Cardiac muscle cell (in vitro differentiated cells and primary cell): Measurements from ENCODE around the gene SURF4. TPM values are rescaled to one million over a fixed set of nuclear protein-coding genes. Genes with fewer than 3 reads are reported as not detected.
A peak's percentile ranks its signal among the peaks of the same experiment; 100 is the strongest.

Source experiments
- DNase-seq, 2 donors: peaks; one replicate each; pipeline versions ENCODE4 v3.0.0 to v3.0.0-alpha.2; 2010 to 2017; ENCODE audit warnings: low read depth in 1 of 2, low spot score in 1 of 2
- H3K27ac ChIP-seq: fragments of 200-600 bp; sonication (generic); 2 replicates; pipeline ENCODE4 v1.5.1; 2016
- H3K27me3 ChIP-seq: fragments of 200-600 bp; sonication (generic); 2 replicates; pipeline ENCODE4 v1.6.0; 2016; ENCODE audit warnings: control low read depth
- H3K36me3 ChIP-seq: fragments of 200-600 bp; sonication (generic); 2 replicates; pipeline ENCODE4 v1.5.1; 2016; ENCODE audit warnings: control low read depth
- H3K4me1 ChIP-seq: fragments of 200-600 bp; sonication (generic); 2 replicates; pipeline ENCODE4 v1.8.1; 2017; ENCODE audit warnings: low read depth, mild to moderate bottlenecking, mixed run types
- H3K4me3 ChIP-seq: fragments of 200-600 bp; sonication (generic); 2 replicates; pipeline ENCODE4 v1.5.1; 2016; ENCODE audit warnings: mild to moderate bottlenecking
- H3K9me3 ChIP-seq: fragments of 200-600 bp; sonication (generic); 2 replicates; pipeline ENCODE4 v1.5.1; 2017; ENCODE audit warnings: low read depth, mild to moderate bottlenecking, control low read depth
- CTCF ChIP-seq: IDR thresholded peaks from 2 replicates; pipeline ENCODE4 v1.5.1; 2012; ENCODE audit warnings: low read depth, mild to moderate bottlenecking, low read length
- polyA plus RNA-seq: library from polyadenylated mRNA; unstranded; fragments of >200 nt; fragmentation: Nextera tagmentation; extraction: Ambion mirVana; gene quantifications from 2 replicates; pipeline ENCODE4 v1.2.1, GENCODE V29; 2016
- total RNA-seq: library from RNA; depleted of rRNA; stranded (reverse); fragments of >200 nt; gene quantifications from 2 replicates; pipeline ENCODE4 v1.2.3, GENCODE V29; 2016

The SURF4 gene
- total and polyA plus RNA-seq, 2 experiments from 2014 or later = 121 to 200 TPM

- no peak for TF ChIP-seq CTCF
- Histone ChIP-seq H3K9me3 (no peaks in the 10 kb centered on the region), H3K4me1 (peaks cover 12% of the 10 kb centered on the region), H3K4me3 (no peak overlapping the region), H3K27me3 (no peaks in the 10 kb centered on the region), H3K36me3 (peaks cover 44% of the 10 kb centered on the region), H3K27ac (no peak overlapping the region)
- no peak for DNase-seq
These were observed 22.3 kb downstream of the SURF4 start for GRCh38 chr9:133353548-133353947.

- no peaks in the 10 kb centered on the region for H3K27me3 ChIP-seq
- TF ChIP-seq CTCF = no peak
- H3K36me3 ChIP-seq = peaks cover 44% of the 10 kb centered on the region
- no peaks in the 10 kb centered on the region for H3K9me3 ChIP-seq
- no peak for DNase-seq
- H3K27ac ChIP-seq = peak overlapping the region; percentile 42
- H3K4me1 ChIP-seq = peaks cover 12% of the 10 kb centered on the region
- H3K4me3 ChIP-seq = no peak overlapping the region
These were observed 23.1 kb downstream of the SURF4 start for GRCh38 chr9:133352635-133353340.

- peak; percentile 69 for TF ChIP-seq CTCF
- DNase-seq = peak; percentile 69
- no peak overlapping the region for H3K4me3 ChIP-seq
- no peaks in the 10 kb centered on the region for H3K27me3 ChIP-seq
- no peaks in the 10 kb centered on the region for H3K9me3 ChIP-seq
- peaks cover 44% of the 10 kb centered on the region for H3K36me3 ChIP-seq
- peak overlapping the region; percentile 42 for H3K27ac ChIP-seq
- H3K4me1 ChIP-seq = peaks cover 10% of the 10 kb centered on the region
These were observed 23.8 kb downstream of the SURF4 start for GRCh38 chr9:133351908-133352634.

GRCh38 chr9:133351526-133351907, 24.3 kb downstream of the SURF4 start:
- Histone ChIP-seq H3K4me3 (no peak overlapping the region), H3K36me3 (peaks cover 44% of the 10 kb centered on the region)

More at GRCh38 chr9:133351526-133351907, 24.3 kb downstream of the SURF4 start:
- Histone ChIP-seq H3K9me3 (no peaks in the 10 kb centered on the region), H3K27me3 (no peaks in the 10 kb centered on the region), H3K27ac (peak overlapping the region; percentile 42), H3K4me1 (peaks cover 8% of the 10 kb centered on the region)
- no peak for DNase-seq
- no peak for TF ChIP-seq CTCF
